ENCODE results near the gene TCFL5.

DNA sequence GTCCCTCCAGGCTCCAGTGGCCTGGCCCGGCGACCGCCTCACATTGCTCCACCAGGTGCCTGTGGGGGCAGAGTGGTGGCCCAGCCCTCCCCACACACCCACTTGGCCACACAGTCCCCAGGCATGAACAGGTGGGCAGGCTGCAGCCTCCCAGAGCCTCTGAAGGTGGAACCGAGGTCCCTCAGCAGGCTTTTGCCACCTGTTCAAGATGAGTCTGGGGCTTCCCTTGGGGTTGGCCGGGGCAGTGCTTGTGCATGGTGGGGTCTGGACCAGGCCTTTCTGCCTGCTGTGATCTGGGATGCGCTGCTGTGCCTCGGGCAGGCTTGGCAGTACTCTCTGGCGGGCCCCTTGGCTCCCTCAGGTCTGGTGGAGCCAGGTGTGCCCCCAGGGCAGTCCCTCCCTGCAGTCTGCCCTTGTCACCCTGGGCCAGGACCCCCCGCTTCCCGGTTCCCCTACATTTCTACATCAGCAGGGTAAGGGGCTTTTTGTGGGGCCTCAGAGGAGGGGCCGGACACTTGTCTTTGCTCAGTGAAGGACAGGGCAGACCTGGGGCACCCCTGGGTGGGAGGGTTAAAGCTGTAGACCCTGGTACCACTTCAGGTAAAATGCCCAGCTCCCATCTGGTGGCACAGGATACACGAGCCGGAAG is 47.4 kb downstream of the TCFL5 start:
- TF ChIP-seq POLR2A (IDR thresholded peaks at IDR 0.05) = no peak
- no peak for TF ChIP-seq POLR2AphosphoS5 (IDR thresholded peaks at IDR 0.05)
- TF ChIP-seq, protein P1, sequence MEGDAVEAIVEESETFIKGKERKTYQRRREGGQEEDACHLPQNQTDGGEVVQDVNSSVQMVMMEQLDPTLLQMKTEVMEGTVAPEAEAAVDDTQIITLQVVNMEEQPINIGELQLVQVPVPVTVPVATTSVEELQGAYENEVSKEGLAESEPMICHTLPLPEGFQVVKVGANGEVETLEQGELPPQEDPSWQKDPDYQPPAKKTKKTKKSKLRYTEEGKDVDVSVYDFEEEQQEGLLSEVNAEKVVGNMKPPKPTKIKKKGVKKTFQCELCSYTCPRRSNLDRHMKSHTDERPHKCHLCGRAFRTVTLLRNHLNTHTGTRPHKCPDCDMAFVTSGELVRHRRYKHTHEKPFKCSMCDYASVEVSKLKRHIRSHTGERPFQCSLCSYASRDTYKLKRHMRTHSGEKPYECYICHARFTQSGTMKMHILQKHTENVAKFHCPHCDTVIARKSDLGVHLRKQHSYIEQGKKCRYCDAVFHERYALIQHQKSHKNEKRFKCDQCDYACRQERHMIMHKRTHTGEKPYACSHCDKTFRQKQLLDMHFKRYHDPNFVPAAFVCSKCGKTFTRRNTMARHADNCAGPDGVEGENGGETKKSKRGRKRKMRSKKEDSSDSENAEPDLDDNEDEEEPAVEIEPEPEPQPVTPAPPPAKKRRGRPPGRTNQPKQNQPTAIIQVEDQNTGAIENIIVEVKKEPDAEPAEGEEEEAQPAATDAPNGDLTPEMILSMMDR (IDR thresholded peaks at IDR 0.05) = no peak
- no peak for TF ChIP-seq EP300 (IDR thresholded peaks at IDR 0.05)
